Nucleus accumbens (tissue), 56 donors: Measurements from ENCODE around the gene NECTIN2.
"Not testable (repeated sequence)": the region's sequence is repeated elsewhere in the genome, so short reads cannot be mapped to it uniquely, and the experiment has no call there.

Experiments
- DNase-seq, 56 donors: peaks; one replicate each; lab custom pipeline; 2025; lab: John Stamatoyannopoulos, UW

NECTIN2 gene

DNA sequence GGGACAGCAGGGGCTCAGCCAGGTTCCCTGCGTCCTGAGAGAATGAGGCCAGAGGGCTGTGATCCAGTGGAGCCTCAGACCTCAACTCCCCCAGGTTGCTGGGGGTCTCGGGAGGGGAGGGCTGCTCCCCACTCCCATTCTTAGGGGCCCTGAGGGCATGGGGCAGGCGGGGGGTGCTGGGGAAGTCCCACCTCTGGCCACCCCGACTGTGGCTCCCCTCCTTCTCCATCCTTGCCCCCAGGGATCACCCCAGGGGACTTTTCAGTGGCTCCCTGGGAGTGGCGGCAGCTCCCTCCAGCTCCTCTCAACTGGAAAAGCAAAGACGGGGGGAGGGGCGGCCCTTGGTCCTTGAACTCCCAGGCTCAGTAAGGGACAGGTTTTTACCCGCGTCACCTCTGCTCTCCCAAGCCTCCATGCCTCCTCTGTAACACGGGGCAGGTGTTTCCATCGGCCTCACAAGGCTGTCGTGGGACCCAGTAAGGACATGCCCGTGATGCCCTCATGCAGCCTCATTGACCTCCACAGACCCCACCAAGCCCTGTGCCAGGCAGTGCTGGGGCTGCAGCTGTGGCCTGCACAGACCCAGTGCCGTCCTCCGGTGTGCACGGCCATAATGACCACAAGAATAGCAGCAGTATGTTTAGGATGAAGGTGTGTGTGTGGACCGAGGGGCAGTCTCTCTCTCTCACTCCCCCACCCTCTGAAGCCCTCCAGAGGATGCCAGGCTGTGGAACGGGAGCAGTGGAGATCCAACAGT is 33.4 kb downstream of the NECTIN2 start:
- DNase-seq: no peak

GRCh38 chr19:44882063-44882462 is 36.0 kb downstream of the NECTIN2 start:
- DNase-seq: no peak

DNA sequence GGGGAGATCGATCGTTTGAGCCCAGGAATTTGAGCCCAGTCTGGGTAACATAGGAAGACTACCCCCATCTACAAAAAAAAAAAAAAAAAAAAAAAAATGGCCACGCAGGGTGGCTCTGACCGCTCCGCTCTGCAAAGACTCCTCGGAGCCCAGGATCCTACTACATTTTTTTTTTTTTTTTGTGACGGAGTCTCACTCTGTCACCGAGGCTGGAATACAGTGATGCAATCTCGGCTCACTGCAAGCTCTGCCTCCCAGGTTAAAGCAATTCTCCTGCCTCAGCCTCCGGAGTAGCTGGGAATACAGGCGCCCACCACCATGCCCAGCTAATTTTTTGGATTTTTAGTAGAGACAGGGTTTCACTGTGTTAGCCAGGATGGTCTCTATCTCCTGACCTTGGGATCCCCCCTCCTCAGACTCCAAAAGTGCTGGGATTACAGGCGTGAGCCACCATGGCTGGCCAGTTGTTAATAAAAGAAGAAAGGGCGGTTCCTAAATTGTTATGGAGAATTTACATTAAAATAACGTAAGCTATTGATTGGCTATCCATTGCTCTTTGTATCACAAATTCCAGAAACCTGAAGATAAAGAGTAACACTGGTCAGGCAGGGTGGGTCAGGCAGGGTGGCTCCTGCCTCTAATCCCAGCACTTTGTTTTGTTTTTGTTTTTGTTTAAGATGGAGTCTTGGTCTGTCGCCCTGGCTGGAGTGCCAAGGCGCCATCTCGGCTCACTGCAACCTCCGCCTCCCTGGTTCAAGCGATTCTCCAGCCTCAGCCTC is 36.7 kb downstream of the NECTIN2 start:
- not testable (repeated sequence) for DNase-seq

GRCh38 chr19:44883922-44884321 is 37.8 kb downstream of the NECTIN2 start:
- no peak for DNase-seq

DNA sequence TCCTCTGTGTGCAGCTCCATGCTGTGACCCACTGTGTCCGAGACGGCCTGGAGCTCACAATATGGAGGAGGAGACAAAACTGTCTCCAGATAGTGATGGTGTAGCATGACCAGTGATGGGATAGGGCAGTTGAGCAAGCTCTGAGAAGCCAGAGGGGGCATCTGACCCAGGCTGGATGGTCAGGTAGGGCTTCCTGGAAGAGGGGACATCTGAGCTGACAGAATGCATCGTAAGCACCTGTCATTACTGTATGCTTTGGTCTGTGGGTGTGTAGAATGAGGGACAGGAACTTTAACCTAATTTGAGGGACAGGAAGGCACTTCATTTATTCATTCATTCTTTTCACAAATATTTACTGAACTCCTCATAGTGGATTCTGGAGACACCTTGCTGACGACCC is 38.5 kb downstream of the NECTIN2 start:
- DNase-seq: no peak

GRCh38 chr19:44886141-44886540 is 40.0 kb downstream of the NECTIN2 start:
- no peak for DNase-seq

DNA sequence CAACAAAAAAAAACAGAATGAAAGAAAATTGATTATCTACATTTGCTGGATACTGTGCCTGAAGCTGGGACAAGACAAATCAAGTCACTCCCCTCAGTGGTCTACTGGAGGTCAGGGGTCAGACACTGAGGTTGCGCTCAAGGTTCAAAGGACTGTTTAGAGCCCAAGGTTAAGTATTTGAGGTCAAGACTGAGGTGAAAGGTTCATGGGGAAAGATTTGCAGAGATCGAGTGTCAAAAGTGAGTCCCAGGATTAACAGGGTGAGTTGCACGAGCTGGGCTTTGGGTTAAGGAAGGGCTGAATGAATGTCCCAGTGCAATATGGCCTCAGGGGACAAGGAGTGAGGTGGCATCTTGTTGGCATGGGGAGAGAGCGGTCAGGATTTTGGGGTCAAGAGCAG is 41.6 kb downstream of the NECTIN2 start:
- DNase-seq: no peak

GRCh38 chr19:44888335-44888734 is 42.2 kb downstream of the NECTIN2 start:
- not testable (repeated sequence) for DNase-seq

- no peak for DNase-seq
Observed at GRCh38 chr19:44889830-44890365, 43.8 kb downstream of the NECTIN2 start.

- peak; percentile 93 to 100 (median 100) for DNase-seq
Observed at GRCh38 chr19:44890366-44891015, 44.4 kb downstream of the NECTIN2 start.

GRCh38 chr19:44891016-44891882 is 45.2 kb downstream of the NECTIN2 start, which contains the start of gene TOMM40:
TOMM40 (plus strand) TSS chr19:44891254; CDS start chr19:44891416, 162 bp downstream.
- DNase-seq: peak in 13 of 56 donors; percentile 35 to 100 (median 100)

- no peak for DNase-seq
Observed at GRCh38 chr19:44892932-44893331, 46.8 kb downstream of the NECTIN2 start.

GRCh38 chr19:44893332-44894051 is 47.4 kb downstream of the NECTIN2 start:
- DNase-seq: no peak

- no peak for DNase-seq
Observed at GRCh38 chr19:44894052-44894400, 47.9 kb downstream of the NECTIN2 start.

GRCh38 chr19:44894946-44895345 is 48.8 kb downstream of the NECTIN2 start:
- DNase-seq: no peak

DNA sequence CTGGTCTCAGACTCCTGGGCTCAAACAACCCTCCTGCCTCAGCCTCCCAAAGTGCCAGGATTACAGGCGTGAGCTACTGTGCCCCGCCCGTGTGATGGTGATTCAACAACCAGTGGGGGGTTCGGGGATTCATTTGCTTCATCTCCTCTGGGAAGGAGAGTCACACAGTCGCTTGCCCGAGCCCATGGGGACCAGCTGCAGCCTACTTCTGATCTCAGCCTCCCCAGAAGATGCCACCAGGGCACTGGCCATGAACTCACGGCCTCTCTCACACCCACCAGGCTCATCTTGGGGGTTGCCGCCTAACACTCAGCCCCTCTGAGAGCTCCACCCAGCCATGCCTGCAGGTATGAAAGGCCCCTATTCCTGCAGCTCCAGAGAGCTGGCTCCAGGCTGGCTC is 51.7 kb downstream of the NECTIN2 start:
- DNase-seq: no peak

DNA sequence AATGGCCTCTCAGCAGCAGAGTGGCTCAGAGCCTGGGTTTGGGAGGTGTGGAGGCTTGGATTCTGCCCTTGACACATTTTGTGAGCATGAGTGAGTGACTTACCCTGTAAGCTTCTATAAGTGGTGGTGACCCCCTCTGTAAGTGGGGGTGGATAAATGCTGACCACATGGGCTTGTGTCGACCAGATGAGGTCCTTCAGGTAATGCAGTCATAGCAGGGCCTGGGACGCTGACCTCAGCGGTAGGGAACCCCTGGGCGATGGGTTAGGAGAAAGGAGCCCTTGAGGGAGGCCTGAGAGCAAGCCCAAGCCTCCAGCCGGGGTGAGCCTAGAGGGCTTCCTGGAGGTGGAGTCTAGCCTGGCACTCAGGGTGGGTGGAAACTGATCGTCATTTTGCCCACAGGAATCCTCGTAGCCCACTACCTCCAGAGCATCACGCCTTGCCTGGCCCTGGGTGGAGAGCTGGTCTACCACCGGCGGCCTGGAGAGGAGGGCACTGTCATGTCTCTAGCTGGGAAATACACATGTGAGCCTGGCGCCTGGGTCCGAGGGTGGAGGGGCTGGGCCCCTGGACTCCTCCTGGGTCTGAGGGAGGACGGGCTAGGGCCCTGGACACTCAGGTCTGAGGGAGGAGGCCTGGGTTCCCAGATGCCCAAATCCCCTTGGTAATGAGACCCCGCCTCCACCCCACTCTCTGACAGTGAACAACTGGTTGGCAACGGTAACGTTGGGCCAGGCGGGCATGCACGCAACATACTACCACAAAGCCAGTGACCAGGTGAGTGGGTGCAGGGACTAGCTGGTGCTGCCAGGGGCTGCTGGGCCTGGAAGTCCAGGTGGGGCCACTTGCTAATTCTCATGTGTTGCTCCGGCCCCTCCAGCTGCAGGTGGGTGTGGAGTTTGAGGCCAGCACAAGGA is 54.5 kb downstream of the NECTIN2 start:
- no peak for DNase-seq

DNA sequence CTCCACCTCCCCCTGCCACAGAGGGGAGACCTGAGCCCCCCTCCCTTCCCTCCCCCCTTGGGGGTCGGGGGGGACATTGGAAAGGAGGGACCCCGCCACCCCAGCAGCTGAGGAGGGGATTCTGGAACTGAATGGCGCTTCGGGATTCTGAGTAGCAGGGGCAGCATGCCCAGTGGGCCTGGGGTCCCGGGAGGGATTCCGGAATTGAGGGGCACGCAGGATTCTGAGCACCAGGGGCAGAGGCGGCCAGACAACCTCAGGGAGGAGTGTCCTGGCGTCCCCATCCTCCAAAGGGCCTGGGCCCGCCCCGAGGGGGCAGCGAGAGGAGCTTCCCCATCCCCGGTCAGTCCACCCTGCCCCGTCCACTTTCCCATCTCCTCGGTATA is 57.1 kb downstream of the NECTIN2 start:
- DNase-seq: no peak
